Measurements from ENCODE around the gene FBXO28. TPM values are rescaled to one million over a fixed set of nuclear protein-coding genes. Genes with fewer than 3 reads are reported as not detected.
"Not testable (repeated sequence)": the region's sequence is repeated elsewhere in the genome, so short reads cannot be mapped to it uniquely, and the experiment has no call there.

FBXO28 gene, protein sequence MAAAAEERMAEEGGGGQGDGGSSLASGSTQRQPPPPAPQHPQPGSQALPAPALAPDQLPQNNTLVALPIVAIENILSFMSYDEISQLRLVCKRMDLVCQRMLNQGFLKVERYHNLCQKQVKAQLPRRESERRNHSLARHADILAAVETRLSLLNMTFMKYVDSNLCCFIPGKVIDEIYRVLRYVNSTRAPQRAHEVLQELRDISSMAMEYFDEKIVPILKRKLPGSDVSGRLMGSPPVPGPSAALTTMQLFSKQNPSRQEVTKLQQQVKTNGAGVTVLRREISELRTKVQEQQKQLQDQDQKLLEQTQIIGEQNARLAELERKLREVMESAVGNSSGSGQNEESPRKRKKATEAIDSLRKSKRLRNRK
- 17.3 TPM for total RNA-seq
- long read RNA-seq, full-length matches to known transcripts = 10 of 10 reads
- long read RNA-seq, partial matches to known transcripts = 0 of 10 reads
- long read RNA-seq, other reads (novel, unspliced or antisense) = 0 of 10 reads

DNA sequence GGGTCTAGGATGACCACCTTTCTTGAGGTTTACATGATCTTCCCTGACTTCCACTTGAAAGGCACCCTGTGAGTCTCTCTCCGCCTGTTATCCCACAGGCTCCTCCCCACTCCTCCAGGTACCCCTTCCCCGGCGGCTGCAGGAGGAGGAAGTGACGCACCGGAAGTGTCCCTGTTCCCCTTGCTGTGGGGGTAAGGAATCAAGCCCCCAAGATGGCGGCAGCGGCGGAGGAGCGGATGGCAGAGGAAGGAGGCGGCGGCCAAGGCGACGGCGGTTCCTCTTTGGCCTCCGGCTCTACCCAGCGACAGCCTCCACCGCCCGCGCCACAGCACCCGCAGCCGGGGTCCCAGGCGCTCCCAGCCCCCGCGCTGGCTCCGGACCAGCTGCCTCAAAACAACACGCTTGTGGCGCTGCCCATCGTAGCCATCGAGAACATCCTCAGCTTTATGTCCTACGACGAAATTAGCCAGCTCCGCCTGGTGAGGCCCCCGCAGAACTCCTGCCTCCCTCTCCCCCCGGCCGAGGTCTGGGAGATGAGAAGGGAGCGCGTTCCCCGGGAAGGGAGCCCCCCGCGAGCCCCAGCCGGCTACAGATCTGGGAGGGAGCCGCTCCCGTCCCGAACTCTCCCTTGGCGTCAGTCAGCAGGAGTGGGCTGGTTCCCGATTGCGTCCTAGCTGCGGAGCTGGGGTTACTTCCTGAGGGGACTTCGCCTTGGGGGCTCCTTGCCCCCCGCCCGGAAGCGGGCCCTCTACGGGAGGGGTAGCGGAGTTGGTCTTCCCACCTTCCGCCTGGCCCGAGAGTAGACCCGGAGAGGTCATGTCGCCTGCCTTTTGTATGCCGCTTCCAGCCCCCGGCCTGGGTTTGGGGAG, at the start of gene FBXO28:
FBXO28 (plus strand) TSS at position 194 of the 869 bp plus-strand sequence; CDS start at position 213, 19 bp downstream.
- ATAC-seq = peak; percentile 99
- DNase-seq (ENCODE audit: missing footprints) = peak; percentile 97
- intact Hi-C loops (cut with DNase I) = loop anchor here (2.0 kb wide), 1 partner anchor 217 kb away; the partner anchor contains the start of gene NVL

DNA sequence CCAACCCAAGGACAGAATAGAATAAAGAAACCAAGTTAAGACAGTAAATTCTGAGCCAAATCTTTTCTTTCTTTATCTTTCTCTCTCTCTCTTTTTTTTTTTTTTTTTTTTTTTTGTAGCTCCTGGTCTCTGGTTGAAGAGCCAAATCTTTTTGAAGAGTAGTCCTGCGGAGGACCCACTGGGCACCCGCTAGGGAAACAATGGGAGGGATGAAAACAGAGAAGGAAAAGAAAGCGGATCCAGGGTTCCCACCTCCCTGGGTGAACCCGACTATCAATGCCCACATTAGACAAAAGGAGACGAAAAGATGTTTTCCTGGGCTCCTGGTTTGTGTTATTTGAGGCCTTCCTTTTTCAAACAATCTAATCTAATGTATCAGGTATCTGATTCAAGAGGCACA, 49.8 kb upstream of the FBXO28 start:
- no peak for DNase-seq (ENCODE audit: missing footprints)
- intact Hi-C loops (cut with DNase I) = no loop called here
- ATAC-seq = no peak

DNA sequence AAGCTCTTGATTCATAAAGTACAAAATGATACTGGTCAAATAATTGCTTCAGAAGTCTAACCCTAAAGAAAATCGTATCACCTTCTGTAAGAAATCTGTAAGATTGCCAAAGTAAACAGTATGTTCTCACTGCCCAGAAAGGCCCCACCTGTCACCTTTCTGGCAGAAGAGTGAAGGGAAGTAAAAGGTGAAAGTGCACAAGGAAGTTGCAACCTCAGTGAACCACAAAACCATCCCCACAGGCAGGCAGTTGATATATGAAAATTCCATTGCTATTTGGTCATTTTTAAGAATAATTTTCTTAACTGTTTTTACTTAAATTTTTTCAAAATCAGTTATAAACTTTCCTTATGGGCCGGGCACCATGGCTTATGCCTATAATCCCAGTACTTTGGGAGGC, 48.5 kb upstream of the FBXO28 start:
- intact Hi-C loops (cut with DNase I) = no loop called here
- DNase-seq (ENCODE audit: missing footprints) (no peak), ATAC-seq (no peak)

DNA sequence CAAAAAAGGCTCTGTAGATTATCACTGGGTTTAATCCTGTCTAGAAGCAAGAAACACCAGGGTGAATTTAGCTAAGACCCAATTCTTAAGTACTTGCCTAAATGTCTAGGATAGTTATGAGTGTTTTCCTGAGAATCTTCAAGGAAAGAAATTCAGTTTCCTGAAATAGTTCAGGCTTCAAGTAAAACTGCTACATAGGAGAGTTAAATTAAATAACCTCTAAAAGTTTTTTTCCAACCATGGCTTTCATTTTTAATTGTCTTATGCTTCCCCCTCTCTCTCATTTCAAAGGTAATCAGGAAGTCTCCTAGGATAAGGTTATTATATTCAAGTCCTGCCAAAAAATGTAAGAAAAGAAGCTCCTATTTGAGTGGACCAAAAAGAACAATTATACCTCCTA, 46.7 kb upstream of the FBXO28 start:
- ATAC-seq (no peak), DNase-seq (ENCODE audit: missing footprints) (no peak)
- intact Hi-C loops (cut with DNase I) = no loop called here

DNA sequence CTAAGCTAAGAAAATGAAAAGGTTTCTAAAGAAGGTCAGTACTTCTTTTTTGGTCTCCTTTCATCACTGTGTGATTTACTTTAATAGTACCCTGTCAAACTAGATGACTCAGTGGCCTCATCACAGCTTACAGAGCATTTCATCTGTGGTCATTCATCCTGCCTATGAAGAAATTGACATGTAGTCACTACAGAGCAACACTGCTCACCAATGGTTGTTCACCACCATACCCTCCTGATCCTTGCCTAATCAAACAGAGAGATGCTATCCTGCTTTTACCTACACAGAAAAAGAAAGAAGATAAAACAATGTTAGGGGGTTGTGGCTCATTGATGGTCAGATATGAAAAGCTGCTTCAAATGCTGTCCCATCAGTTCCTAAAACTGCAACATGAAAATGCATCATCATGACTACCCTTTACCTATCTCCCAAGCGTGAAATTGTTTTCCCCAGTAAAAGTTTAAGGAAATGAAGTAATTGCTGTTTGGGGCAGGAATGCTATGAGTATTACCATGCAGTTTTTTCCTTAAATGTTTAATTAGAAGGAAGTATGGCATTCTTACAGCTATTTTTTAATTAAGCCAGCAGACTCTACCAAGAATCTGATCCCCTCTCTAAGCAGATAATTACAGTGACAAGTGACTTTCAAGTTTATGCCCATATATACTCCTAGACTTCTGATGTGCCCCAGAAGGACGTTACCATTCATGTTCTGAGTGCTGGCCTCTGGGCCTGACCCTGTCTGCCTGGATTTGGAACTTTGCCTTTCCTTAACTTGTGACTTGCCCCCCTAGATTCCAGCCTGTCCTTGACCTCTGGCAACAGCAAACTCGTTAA, 46.1 kb upstream of the FBXO28 start:
- no peak for ATAC-seq
- intact Hi-C loops (cut with DNase I) = no loop called here
- no peak for DNase-seq (ENCODE audit: missing footprints)

DNA sequence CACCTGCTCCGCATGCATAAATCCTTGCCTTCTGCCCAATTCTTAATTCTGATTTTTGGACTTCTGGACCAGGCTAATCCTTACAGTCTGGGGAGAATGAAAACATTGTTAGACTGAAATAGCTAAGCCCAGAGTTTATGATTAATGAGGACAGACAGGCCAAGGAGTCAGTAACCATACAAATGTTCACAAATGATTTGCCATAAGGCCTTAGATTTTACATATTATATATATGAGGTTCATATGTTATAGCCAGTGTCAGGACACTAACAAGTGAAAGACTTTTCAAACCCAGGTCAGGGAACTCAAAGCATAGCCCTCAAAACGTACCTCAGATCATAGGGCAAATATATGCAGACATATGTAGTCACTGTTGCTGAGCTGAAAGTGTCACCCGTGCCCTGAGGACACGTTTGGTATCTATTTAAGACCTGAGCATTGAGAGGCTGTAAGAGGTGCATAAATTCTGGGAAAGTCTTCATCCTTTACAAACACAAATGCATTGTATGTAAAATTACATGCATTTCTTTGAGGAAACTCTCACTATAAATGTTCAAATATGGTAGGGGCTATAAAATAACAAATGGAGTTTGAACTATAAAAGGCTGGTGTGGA, 45.3 kb upstream of the FBXO28 start:
- intact Hi-C loops (cut with DNase I) = no loop called here

DNA sequence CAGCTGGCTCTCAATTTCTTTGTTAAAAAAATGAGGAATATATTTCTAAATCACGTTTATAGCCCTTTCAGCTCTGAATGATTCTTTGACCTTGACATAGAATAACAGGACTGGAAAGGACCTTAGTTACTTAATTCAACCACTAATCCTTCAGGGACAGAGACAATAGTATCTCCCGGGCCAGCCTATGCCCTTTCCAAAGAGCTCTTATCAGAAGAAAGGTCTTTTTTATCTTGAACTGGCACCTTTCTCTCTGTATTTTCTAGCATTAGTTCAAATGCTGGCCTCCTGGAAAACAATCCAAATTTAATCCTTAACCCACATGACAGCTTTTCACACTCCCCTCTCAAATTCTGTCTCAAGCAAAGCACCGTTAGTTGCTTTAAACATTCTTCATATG, 44.8 kb upstream of the FBXO28 start:
- DNase-seq (ENCODE audit: missing footprints) (no peak), ATAC-seq (no peak)
- intact Hi-C loops (cut with DNase I) = no loop called here

More for the DNA sequence above, 45.3 kb upstream of the FBXO28 start:
- DNase-seq (ENCODE audit: missing footprints) = no peak
- ATAC-seq = no peak

DNA sequence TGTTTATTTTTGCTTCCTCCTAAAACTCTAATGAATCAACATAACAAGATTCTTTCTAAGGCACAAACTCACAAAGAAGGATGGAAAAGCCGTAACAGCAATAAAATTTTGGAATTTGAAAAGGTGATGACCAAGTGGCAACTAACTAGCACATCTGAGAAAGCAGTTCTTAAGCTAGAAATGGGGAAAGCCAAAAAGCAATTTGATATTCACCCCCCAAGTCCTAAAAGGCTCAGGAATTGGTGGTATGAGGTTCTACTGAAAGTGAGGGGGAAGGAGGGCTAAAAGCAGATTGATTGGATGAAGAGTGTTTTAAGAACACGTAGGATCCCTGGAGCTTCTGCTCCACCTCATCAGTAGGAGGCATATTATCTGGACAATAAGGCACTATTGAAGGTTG, 43.4 kb upstream of the FBXO28 start:
- intact Hi-C loops (cut with DNase I) = no loop called here
- ATAC-seq (no peak), DNase-seq (ENCODE audit: missing footprints) (no peak)

DNA sequence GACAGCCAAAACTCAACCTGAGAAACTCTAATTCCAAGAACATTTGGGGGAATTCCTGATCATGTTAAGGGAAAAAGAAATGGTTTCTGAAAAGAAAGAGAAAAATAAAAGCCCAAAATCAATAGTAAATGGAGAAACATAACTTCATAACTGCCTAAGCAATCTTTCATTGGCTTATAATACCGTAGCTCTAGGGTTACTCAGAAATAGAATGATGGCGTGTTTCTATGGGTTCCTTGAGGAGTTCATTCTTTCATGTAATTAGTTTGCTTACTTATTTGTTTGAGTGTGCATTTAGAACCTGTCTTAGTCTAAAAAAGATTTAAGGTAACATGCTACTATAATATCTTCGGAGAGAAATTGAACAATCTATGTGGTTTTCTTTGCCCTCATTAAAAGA, 37.5 kb upstream of the FBXO28 start:
- DNase-seq (ENCODE audit: missing footprints) (no peak), ATAC-seq (no peak)
- intact Hi-C loops (cut with DNase I) = no loop called here

DNA sequence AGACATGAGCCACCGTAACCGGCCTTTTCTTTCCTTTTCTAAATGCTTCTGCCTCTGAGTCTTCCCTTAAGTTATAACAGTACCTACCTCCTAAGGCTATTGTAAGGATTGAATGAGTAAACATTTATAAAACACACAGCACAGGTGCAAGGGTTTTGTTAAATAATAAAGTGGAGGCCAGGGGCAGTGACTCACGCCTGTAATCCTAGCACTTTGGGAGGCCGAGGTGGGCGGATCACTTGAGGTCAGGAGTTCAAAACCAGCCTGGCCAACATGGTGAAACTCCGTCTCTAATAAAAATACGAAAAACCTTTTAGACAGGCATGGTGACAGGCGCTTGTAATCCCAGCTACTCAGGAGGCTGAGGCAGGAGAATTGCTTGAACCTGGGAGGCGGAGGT, 34.3 kb upstream of the FBXO28 start:
- intact Hi-C loops (cut with DNase I); ATAC-seq; DNase-seq (ENCODE audit: missing footprints): not testable (repeated sequence)

DNA sequence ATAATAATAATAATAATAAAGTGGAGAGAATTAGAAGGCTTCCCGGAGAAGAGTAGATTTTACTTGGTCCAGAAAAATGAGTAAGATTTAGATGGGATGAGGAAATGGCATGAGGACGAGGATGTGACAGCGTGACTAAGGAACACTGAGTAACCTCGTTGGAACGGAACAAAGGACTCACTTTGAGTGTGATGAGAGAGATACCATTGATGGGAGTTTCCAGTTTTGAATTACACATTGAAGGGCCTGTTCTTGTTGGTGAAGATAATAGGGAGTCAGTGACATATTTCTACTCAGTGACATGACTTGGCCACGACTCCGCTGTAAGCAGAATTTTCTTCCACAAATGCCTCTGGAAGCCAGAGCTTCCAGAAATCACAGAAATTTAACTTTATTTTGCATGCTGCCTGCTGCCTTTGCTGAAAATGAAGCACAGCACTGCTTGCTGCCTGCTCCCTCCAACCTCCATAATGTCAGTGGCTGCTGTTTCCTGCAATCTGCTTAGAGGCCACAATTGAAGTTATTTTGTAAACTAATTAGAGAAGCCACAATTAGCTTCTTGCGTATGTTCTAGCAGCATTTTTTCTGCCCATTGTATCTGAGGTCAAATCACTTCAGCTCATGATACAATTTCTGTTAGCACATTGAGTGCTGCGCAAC, 33.7 kb upstream of the FBXO28 start:
- no peak for ATAC-seq
- no peak for DNase-seq (ENCODE audit: missing footprints)
- intact Hi-C loops (cut with DNase I) = no loop called here

DNA sequence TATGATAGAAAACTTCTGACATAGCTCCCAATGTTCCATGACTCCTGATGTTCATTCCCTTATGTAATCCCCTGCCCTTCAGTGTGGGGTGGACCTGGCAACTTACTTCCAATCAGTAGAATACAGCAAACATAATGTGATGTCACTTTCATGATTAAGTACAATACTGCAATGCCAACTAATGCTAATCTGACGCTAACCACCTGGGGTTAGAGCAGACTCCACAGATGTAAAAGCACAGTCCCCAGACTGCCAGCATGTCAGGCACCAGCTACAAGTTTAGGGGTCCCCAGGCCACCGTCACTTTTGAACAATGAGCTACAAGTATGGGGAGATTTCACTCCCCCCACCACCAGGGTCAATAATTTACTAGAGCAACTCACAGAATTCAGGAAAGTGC, 32.3 kb upstream of the FBXO28 start:
- ATAC-seq (no peak), DNase-seq (ENCODE audit: missing footprints) (no peak)
- intact Hi-C loops (cut with DNase I) = no loop called here

DNA sequence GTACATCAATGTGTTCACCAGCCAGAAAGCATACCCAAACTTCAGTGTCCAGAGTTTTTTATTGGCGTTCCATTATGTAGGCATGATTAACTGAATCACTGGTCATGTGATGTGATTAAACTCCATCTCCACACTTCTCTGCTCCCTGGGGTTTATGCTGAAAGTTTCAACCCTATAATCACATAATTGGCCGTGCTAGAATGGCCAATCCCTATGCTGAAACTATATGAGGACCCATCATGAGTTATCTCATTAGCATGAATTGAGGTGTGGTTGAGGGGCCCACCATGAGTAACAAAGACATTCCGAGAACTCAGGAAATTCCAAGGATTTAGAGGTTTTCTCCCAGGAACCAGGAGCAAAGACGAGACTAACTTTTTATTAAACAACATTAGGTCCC, 31.8 kb upstream of the FBXO28 start:
- DNase-seq (ENCODE audit: missing footprints) (no peak), ATAC-seq (no peak)
- intact Hi-C loops (cut with DNase I) = no loop called here

DNA sequence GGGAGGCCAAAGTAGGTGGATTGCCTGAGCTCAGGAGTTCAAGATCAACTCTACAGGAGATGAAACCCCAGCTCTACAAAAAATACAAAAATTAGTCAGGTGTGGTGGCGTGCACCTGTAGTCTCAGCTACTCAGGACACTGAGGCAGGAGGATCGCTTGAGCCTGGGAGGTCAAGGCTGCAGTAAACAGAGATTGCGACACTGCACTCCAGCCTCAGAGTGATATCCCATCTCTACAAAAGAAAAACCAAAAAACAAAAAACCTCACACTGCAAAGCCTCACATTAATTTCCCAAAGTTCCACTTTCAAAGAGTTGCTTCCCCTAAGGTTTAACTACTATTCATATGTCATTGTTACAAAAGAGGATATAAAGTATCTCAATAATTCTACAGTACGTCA, 29.0 kb upstream of the FBXO28 start:
- DNase-seq (ENCODE audit: missing footprints) (no peak), ATAC-seq (no peak)
- intact Hi-C loops (cut with DNase I) = no loop called here

DNA sequence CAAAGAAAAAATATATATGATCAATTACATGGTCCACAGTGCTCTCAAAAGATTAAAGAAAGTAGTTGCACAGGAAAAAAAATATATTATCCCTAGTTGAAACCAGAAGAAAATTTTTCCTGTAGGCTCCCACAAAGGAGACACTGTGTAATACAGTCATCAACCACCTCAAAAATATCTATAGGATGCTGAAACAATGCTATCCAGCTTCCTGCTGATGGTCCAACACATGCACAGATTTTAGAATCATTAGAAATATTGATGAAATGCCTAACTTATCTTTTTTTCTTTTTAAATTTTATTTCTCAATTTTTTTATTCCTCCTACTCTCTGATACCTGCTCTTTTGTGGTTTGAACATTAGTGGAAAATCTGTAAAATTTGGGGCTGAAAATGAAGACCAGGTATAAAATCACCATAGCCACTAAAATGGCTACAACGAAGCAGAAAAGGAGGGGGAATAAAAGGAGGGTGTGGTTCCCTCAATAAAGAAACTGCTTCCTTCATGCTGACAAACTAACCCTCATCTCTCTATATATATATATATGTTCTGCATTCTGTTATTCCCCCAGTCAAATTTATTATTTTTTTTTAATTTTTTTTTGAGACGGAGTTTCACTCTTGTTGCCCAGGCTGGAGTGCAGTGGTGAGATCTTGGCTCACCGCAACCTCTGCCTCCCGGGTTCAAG, 28.3 kb upstream of the FBXO28 start:
- ATAC-seq = no peak
- intact Hi-C loops (cut with DNase I) = no loop called here
- no peak for DNase-seq (ENCODE audit: missing footprints)

DNA sequence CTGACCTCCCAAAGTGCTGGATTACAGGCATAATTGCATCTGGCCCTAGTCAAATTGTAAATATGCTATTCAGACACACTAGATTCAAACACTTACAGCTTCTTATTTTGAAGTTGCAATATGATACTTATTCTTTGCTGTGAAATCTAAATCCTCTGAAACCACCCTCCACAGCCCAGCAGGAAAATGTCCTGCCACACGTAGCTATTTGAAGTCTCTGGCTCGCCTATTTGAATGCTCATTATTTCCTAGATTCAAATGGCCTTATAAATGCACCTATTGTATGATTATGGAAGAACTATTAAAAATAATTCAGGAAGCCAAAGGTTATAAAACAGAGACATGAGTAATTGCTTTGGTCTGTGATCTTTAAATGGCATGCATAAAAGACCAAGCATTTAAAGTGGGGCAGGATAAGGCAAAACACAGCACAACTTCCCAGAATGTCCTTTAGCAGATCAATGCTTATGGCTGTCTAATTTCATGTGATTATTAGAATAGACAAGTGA, 26.6 kb upstream of the FBXO28 start:
- ATAC-seq = no peak
- intact Hi-C loops (cut with DNase I) = no loop called here
- no peak for DNase-seq (ENCODE audit: missing footprints)

DNA sequence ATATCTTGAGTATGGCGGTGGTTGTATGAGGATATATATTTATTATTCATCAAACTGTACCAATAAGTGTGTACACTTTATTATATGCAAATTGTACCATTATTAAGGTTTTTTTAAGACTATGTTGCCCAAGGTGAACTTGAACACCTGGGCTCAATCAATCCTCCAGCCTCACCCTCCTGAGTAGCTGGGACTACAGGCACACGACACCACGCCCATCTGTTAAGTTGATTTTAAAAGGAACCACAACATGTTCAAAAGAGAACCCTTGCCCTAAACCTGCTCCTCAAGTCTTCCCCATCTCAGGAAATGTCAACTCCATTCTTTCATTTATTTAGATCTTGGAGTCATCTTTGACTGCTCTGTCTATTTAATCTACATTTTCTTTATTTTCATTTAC, 24.3 kb upstream of the FBXO28 start:
- DNase-seq (ENCODE audit: missing footprints) = no peak
- intact Hi-C loops (cut with DNase I) = no loop called here
- no peak for ATAC-seq
